ENCODE measurements around the gene SDK1.

SDK1 gene

DNA sequence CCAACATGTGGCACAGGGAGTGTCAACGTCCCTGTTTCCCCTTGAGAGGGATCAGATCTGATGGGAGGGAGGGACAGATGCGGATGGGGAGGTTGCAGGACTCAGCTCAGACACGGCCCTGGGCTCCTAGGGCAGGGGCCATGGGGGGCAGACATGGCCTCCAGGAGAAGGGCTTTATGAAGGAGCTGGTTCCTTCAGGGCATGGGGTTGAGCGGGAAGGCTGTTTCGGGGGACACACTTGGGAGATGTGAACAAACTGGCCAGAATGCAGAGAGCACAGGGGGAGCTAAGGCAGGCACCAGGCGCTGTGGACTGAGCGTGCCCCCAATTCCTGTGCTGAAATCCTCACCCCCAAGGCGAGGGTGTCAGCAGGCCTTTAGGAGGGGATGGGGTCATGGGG, 799.1 kb downstream of the SDK1 start:
- H3K36me3 Mint-ChIP-seq (ENCODE audit: insufficient read depth) = no peaks in the 10 kb centered on the region
- H3K9me3 Mint-ChIP-seq = no peaks in the 10 kb centered on the region
- DNase-seq (ENCODE audit: low spot score in 2 of 2) (no peak), ATAC-seq (replicated peaks; ENCODE audit: extremely low read depth, poor library complexity, severe bottlenecking) (no peak)
- H3K27ac Mint-ChIP-seq (ENCODE audit: low read depth) = no peak overlapping the region
- H3K4me1 Mint-ChIP-seq = no peaks in the 10 kb centered on the region
- no peak overlapping the region for H3K4me3 Mint-ChIP-seq
- peaks cover 37% of the 10 kb centered on the region for H3K27me3 Mint-ChIP-seq

DNA sequence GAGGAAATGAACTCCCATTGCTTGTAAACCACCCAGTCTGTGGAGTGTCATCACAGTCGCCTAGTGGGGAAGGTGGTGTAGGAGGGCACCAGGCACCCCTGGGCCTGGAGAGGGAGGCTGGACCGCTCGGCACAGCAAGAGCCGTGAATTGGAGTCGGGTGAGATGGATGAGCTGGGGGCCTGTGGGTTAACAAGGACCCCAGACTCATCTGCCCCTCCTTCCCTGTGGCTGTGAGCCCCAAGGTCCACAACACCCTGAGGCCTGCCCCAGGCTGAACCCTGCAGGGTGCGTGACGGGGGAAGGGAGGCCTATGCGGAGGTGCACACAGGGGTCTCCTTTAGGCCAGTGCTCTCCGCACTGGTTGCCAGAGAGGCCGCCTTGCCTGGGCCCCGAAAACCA, 799.6 kb downstream of the SDK1 start:
- no peak for DNase-seq (ENCODE audit: low spot score in 2 of 2)
- no peaks in the 10 kb centered on the region for H3K4me1 Mint-ChIP-seq
- H3K9me3 Mint-ChIP-seq = no peaks in the 10 kb centered on the region
- H3K27ac Mint-ChIP-seq (ENCODE audit: low read depth) = no peak overlapping the region
- no peaks in the 10 kb centered on the region for H3K36me3 Mint-ChIP-seq (ENCODE audit: insufficient read depth)
- no peak overlapping the region for H3K4me3 Mint-ChIP-seq
- peaks cover 37% of the 10 kb centered on the region for H3K27me3 Mint-ChIP-seq
- no peak for ATAC-seq (replicated peaks; ENCODE audit: extremely low read depth, poor library complexity, severe bottlenecking)

DNA sequence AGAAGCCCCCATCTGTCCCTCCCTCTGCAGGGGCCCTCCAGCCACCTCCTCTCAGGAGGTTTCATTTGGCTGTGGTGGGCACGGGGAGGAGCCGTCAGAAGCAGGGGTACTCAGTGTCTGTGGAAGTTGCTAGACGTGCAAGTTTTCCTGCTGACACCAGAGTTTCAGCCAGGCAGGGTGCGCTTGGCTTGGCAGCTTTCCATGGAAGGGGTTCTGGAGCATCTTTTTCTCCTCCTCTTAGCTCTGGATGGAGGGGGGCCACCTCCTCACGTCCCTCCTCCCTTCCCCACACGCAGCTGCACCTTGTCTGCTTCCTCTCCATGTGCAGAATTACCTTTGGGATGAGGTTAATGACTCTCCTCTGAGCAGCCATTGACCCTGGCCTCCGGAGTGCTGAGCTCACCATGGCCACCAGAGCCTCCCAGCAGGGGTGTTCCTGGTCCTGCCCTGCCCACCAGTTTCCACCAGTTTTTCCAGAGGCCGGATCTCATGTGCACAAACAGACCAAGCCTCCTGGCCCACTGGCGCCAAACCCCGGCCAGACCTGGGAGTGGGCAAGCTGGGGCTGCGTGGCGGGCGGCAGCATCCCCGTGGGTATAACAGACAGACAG, 801.3 kb downstream of the SDK1 start:
- Mint-ChIP-seq H3K4me3 (no peak overlapping the region), H3K9me3 (no peaks in the 10 kb centered on the region), H3K36me3 (ENCODE audit: insufficient read depth) (no peaks in the 10 kb centered on the region), H3K27me3 (peaks cover 31% of the 10 kb centered on the region), H3K27ac (ENCODE audit: low read depth) (no peak overlapping the region), H3K4me1 (no peaks in the 10 kb centered on the region)
- no peak for DNase-seq (ENCODE audit: low spot score in 2 of 2)
- ATAC-seq (replicated peaks; ENCODE audit: extremely low read depth, poor library complexity, severe bottlenecking) = no peak

DNA sequence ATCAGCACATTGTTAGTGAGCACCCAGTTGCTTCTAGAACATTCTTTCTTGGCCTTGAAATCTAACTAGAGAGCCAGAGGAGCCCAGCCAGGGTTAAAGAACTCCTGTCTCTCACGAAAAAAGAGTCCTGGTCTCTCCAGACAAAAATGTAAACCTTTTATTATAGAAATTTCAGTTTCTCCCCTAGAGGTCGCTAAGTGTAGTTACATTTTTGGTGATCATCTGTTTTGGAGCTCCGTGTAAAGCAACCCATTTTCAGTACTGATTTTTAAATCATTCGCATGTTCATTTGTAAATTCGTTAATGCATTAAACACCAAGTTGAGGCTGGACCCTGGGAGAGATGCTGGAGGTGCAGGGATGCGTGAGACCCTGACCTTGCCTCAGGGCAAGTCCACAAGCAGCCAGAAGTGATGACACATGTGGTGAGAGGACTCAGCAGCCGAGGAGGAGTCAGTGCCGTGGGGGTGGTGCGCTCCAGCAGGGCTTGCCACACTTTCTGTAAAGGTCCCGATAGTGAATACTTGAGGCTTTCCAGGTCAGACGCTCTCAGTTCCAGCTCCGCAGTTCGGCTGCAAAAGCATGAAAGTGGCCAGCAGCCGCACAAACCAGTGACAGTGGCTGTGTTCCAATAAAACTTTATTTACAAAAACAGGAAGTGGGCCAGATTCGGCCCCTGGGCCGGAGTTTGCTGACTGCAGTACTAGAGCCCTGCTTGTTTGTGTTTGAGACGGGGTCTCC, 802.5 kb downstream of the SDK1 start:
- Mint-ChIP-seq H3K4me3 (no peak overlapping the region), H3K27ac (ENCODE audit: low read depth) (no peak overlapping the region), H3K9me3 (no peaks in the 10 kb centered on the region), H3K4me1 (no peaks in the 10 kb centered on the region), H3K36me3 (ENCODE audit: insufficient read depth) (no peaks in the 10 kb centered on the region), H3K27me3 (peaks cover 19% of the 10 kb centered on the region)
- no peak for ATAC-seq (replicated peaks; ENCODE audit: extremely low read depth, poor library complexity, severe bottlenecking)
- DNase-seq (ENCODE audit: low spot score in 2 of 2) = no peak

DNA sequence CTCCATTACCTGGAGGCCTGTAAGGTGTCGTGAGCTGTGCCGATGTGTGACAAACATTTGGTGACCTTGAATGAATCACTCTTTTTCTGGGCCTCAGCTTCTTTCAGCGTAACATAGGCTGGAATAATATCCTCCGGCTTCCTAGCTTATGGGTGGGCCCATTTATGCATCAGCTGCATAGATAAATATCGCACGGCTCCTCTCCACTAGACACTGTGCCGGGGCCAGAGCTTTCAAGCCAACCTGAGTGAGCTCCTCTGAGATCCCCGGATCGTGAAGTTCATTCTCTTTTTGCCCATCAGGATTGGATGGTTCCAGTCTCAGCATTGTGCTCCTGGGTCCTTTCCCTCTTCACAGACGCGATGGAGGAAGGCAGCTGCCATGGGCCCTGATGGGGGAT, 806.8 kb downstream of the SDK1 start:
- Mint-ChIP-seq H3K27me3 (peaks cover 8% of the 10 kb centered on the region), H3K27ac (ENCODE audit: low read depth) (no peak overlapping the region)
- no peak for ATAC-seq (replicated peaks; ENCODE audit: extremely low read depth, poor library complexity, severe bottlenecking)

DNA sequence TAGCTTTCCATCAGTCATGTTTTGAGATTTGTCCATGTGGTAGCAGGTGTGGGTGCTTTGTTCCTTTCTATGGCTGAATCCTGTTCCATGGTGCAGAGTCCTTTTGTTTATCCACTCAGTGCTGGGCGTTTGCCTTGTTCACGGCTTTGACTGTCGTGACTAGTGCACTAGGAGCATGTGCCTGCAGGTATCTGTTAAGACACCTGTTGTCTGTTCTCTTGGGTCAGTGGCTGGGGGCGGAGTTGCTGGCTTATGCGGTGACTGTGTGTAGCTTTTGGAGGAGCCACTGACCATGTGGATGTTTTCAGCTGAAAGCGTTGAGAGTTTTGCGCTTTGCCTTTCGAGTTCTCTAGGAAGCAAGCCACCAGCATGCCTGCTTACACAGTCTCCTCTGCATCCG, 807.9 kb downstream of the SDK1 start:
- Mint-ChIP-seq H3K27ac (ENCODE audit: low read depth) (no peak overlapping the region), H3K4me1 (no peaks in the 10 kb centered on the region), H3K9me3 (no peaks in the 10 kb centered on the region), H3K36me3 (ENCODE audit: insufficient read depth) (no peaks in the 10 kb centered on the region), H3K27me3 (peaks cover 15% of the 10 kb centered on the region), H3K4me3 (no peak overlapping the region)
- ATAC-seq (replicated peaks; ENCODE audit: extremely low read depth, poor library complexity, severe bottlenecking) (no peak), DNase-seq (ENCODE audit: low spot score in 2 of 2) (no peak)

More for the DNA sequence above, 806.8 kb downstream of the SDK1 start:
- no peak for DNase-seq (ENCODE audit: low spot score in 2 of 2)
- no peaks in the 10 kb centered on the region for H3K9me3 Mint-ChIP-seq
- H3K4me1 Mint-ChIP-seq = no peaks in the 10 kb centered on the region
- no peaks in the 10 kb centered on the region for H3K36me3 Mint-ChIP-seq (ENCODE audit: insufficient read depth)
- no peak overlapping the region for H3K4me3 Mint-ChIP-seq

DNA sequence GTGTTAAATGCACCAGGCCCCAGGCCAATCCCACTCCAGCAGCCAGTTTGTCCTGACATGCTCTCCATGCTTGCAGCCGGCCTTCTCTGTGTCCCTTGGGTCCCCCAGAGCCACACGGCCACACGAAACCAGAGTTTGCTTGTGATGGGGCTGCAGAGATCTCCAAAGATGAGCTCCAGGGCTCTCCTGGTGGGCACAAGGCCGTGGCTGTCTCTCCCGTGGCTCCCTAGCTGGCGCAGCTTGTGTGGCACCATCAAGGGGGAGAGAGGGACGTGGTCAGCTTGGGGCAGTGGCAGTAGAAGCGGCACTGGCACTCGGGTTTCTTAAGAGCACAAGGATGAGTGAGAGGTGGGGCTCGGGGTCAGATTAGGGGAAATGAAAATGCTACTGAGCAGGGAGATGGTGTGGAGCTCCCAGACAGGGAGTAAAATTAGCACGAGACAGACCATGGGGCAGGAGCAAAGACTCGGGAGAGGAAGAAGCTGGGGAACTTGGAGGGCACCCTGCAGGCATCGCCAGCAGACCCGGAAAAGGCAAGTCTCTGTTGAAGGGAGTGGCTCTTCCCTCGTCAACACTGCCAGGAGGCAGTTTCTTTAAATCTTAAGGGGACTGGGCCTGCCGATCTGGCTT, 808.5 kb downstream of the SDK1 start:
- Mint-ChIP-seq H3K9me3 (no peaks in the 10 kb centered on the region), H3K4me1 (no peaks in the 10 kb centered on the region), H3K4me3 (no peak overlapping the region), H3K27ac (ENCODE audit: low read depth) (no peak overlapping the region), H3K27me3 (peaks cover 15% of the 10 kb centered on the region), H3K36me3 (ENCODE audit: insufficient read depth) (no peaks in the 10 kb centered on the region)
- ATAC-seq (replicated peaks; ENCODE audit: extremely low read depth, poor library complexity, severe bottlenecking) (no peak), DNase-seq (ENCODE audit: low spot score in 2 of 2) (no peak)

DNA sequence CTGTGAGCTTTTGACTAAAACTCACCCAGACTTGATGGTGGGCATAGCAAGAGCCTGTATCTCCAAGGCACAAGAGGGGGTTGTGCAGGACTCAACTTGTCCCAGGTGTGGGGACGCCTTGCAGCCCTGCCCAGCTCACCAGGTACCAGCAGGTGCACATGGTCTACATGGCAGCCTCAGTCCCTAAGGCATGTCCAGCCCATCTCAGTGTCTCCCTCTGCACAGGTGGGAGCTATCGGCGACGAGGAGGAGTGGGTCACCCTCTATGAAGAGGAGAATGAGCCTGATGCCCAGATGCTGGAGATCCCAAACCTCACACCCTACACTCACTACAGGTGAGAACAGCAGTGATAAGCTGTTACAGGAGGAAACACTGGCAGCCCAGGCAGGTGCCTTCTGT, 809.4 kb downstream of the SDK1 start:
- ATAC-seq (replicated peaks; ENCODE audit: extremely low read depth, poor library complexity, severe bottlenecking) = no peak
- H3K36me3 Mint-ChIP-seq (ENCODE audit: insufficient read depth) = no peaks in the 10 kb centered on the region
- no peak overlapping the region for H3K27ac Mint-ChIP-seq (ENCODE audit: low read depth)
- H3K4me1 Mint-ChIP-seq = no peaks in the 10 kb centered on the region
- H3K9me3 Mint-ChIP-seq = no peaks in the 10 kb centered on the region
- DNase-seq (ENCODE audit: low spot score in 2 of 2) = no peak
- peaks cover 20% of the 10 kb centered on the region for H3K27me3 Mint-ChIP-seq
- H3K4me3 Mint-ChIP-seq = no peak overlapping the region

DNA sequence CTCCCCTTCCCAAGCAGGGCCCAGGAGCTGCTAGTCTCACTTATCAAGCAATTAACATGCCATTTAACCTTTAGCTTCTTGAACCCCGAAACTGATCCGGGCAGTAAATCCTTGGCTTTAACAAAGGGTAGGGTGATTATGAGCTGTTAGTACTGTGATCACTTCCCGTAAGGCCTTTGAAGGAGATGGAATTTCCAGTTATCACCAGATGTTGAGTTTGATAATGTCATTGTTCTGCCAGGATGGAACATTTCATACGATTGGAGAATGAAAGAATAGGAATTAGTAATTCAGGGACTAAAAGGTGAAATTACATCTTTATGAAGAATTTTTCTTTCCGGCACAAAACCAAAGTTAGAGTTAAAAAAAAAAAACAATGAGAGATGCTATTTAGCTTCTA, 810.1 kb downstream of the SDK1 start:
- H3K4me1 Mint-ChIP-seq = no peaks in the 10 kb centered on the region
- DNase-seq (ENCODE audit: low spot score in 2 of 2) = no peak
- no peak overlapping the region for H3K4me3 Mint-ChIP-seq
- no peaks in the 10 kb centered on the region for H3K36me3 Mint-ChIP-seq (ENCODE audit: insufficient read depth)
- peaks cover 27% of the 10 kb centered on the region for H3K27me3 Mint-ChIP-seq
- ATAC-seq (replicated peaks; ENCODE audit: extremely low read depth, poor library complexity, severe bottlenecking) = no peak
- no peak overlapping the region for H3K27ac Mint-ChIP-seq (ENCODE audit: low read depth)
- no peaks in the 10 kb centered on the region for H3K9me3 Mint-ChIP-seq

DNA sequence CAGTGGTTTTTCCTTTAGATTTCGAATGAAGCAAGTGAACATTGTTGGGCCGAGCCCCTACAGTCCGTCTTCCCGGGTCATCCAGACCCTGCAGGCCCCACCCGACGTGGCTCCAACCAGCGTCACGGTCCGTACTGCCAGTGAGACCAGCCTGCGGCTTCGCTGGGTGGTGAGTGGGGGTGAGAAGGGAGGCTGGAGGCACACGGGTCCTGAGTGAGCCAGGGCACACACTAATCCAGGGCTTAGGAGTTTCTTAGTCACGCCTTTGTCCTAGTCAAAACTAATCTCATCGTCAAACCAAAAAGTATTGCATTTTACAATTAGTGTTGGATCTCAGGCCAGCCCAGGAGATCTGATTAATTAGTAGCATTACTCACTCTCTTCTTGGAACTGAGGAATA, 812.2 kb downstream of the SDK1 start:
- no peak overlapping the region for H3K4me3 Mint-ChIP-seq
- no peaks in the 10 kb centered on the region for H3K4me1 Mint-ChIP-seq
- no peaks in the 10 kb centered on the region for H3K36me3 Mint-ChIP-seq (ENCODE audit: insufficient read depth)
- no peak for DNase-seq (ENCODE audit: low spot score in 2 of 2)
- no peaks in the 10 kb centered on the region for H3K9me3 Mint-ChIP-seq
- H3K27ac Mint-ChIP-seq (ENCODE audit: low read depth) = no peak overlapping the region
- peaks cover 27% of the 10 kb centered on the region for H3K27me3 Mint-ChIP-seq
- no peak for ATAC-seq (replicated peaks; ENCODE audit: extremely low read depth, poor library complexity, severe bottlenecking)

DNA sequence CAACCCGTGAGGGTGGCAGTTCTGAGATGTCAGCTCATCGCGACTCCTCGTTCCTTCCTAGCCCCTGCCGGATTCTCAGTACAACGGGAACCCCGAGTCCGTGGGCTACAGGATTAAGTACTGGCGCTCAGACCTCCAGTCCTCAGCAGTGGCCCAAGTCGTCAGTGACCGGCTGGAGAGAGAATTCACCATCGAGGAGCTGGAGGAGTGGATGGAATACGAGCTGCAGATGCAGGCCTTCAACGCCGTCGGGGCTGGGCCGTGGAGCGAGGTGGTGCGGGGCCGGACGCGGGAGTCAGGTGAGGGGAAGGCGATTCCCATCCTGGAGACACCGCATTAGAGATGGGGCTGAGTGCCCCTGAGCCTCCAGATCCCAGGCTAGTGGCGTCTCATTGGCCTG, 812.9 kb downstream of the SDK1 start:
- peaks cover 27% of the 10 kb centered on the region for H3K27me3 Mint-ChIP-seq
- ATAC-seq (replicated peaks; ENCODE audit: extremely low read depth, poor library complexity, severe bottlenecking) = no peak

DNA sequence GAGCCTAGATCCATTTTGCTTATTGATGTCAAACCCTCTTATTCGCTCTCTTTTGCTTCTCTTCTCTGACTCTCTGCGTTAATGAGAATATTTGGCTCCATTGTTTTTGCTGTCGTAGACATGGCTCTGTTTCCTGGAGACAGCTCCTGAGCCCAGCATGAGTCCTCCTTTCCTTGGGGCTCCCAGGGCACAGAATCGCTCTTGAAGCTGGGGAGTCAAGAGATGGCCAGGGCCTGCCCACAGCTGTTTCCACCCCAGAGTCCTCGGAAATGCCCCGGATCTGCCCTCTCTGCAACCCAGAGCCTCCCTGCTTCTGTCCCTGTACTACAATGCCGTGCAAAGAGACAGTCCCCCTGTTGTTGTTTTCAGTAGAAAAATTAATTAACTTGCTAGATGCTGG, 814.4 kb downstream of the SDK1 start:
- peaks cover 20% of the 10 kb centered on the region for H3K27me3 Mint-ChIP-seq
- H3K36me3 Mint-ChIP-seq (ENCODE audit: insufficient read depth) = no peaks in the 10 kb centered on the region
- no peaks in the 10 kb centered on the region for H3K9me3 Mint-ChIP-seq
- H3K4me3 Mint-ChIP-seq = no peak overlapping the region
- H3K4me1 Mint-ChIP-seq = no peaks in the 10 kb centered on the region
- H3K27ac Mint-ChIP-seq (ENCODE audit: low read depth) = no peak overlapping the region
- ATAC-seq (replicated peaks; ENCODE audit: extremely low read depth, poor library complexity, severe bottlenecking) (no peak), DNase-seq (ENCODE audit: low spot score in 2 of 2) (no peak)

More for the DNA sequence above, 812.9 kb downstream of the SDK1 start:
- no peaks in the 10 kb centered on the region for H3K9me3 Mint-ChIP-seq
- H3K27ac Mint-ChIP-seq (ENCODE audit: low read depth) = no peak overlapping the region
- no peak overlapping the region for H3K4me3 Mint-ChIP-seq
- no peak for DNase-seq (ENCODE audit: low spot score in 2 of 2)
- no peaks in the 10 kb centered on the region for H3K36me3 Mint-ChIP-seq (ENCODE audit: insufficient read depth)
- H3K4me1 Mint-ChIP-seq = no peaks in the 10 kb centered on the region

DNA sequence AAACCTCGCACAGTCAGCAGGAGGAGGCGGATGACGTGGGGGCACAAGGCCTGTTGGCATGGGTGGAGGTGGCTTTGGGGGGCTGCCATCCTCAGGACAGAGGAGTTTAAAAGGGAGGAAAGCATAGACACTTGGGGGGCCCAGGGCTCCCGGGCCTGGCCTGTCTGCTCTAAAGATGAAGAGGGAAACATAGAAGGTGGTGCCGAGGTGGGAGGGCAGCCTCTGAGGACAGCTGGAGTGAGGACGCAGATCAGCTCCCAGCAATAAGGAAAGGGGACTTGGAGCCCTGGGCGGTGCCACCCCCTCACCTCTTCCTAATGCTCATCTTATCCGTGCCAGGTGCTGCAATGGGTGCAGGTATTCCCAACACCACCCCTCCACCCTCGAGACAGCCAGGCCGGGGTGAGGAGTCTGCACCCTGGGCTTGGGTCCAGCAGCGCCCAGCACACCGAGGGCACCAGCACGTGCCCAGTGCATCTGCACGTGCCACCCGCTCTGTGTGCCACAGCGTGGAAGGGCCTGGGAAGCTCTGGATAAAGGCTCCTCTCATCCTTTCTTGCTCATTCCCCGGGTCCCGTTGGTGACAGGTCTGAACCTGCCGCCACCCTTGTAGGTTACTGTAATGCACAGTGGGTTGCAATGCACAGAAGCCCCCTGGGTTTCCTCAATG, 815.0 kb downstream of the SDK1 start:
- Mint-ChIP-seq H3K27ac (ENCODE audit: low read depth) (no peak overlapping the region), H3K36me3 (ENCODE audit: insufficient read depth) (no peaks in the 10 kb centered on the region), H3K4me1 (no peaks in the 10 kb centered on the region), H3K9me3 (peaks cover under 1% of the 10 kb centered on the region), H3K27me3 (peaks cover 20% of the 10 kb centered on the region), H3K4me3 (no peak overlapping the region)
- DNase-seq (ENCODE audit: low spot score in 2 of 2) (no peak), ATAC-seq (replicated peaks; ENCODE audit: extremely low read depth, poor library complexity, severe bottlenecking) (no peak)

Measured in central memory CD8-positive, alpha-beta T cell (primary cell).